HG03469 (cell line): ENCODE results near the gene NUMB.
"Not testable (repeated sequence)": the region's sequence is repeated elsewhere in the genome, so short reads cannot be mapped to it uniquely, and the experiment has no call there.

Experiments
- ATAC-seq: cut with Tn5 transposase; IDR thresholded peaks from one replicate; pipeline ENCODE4 v1.9.1; 2021; ENCODE audit warnings: mild to moderate bottlenecking, moderate library complexity, moderate number of reproducible peaks; ENCODE audit not compliant: unreplicated experiment

Gene NUMB

GRCh38 chr14:73424453-73424852 is 33.9 kb downstream of the NUMB start:
- ATAC-seq, result no peak

GRCh38 chr14:73423092-73423491 is 35.3 kb downstream of the NUMB start:
- not testable (repeated sequence) for ATAC-seq

GRCh38 chr14:73422515-73422914 is 35.8 kb downstream of the NUMB start:
- ATAC-seq, result no peak

GRCh38 chr14:73418227-73418626 is 40.1 kb downstream of the NUMB start:
- ATAC-seq, result no peak

GRCh38 chr14:73406248-73406647 is 52.1 kb downstream of the NUMB start:
- ATAC-seq, result not testable (repeated sequence)

GRCh38 chr14:73403181-73403752 is 55.1 kb downstream of the NUMB start:
- ATAC-seq, result no peak

GRCh38 chr14:73402579-73402978 is 55.8 kb downstream of the NUMB start:
- no peak for ATAC-seq

GRCh38 chr14:73397810-73398209 is 60.5 kb downstream of the NUMB start:
- ATAC-seq, result no peak

- ATAC-seq, result no peak
Measured at GRCh38 chr14:73394317-73394716, 64.0 kb downstream of the NUMB start.

- no peak for ATAC-seq
Measured at GRCh38 chr14:73393375-73393774, 65.0 kb downstream of the NUMB start.

- no peak for ATAC-seq
Measured at GRCh38 chr14:73392329-73393257, 65.8 kb downstream of the NUMB start.

GRCh38 chr14:73387860-73388259 is 70.5 kb downstream of the NUMB start:
- not testable (repeated sequence) for ATAC-seq

- no peak for ATAC-seq
Measured at GRCh38 chr14:73386342-73386741, 72.0 kb downstream of the NUMB start.

GRCh38 chr14:73385021-73385420 is 73.3 kb downstream of the NUMB start:
- ATAC-seq, result not testable (repeated sequence)

- no peak for ATAC-seq
Measured at GRCh38 chr14:73383356-73383755, 75.0 kb downstream of the NUMB start.

GRCh38 chr14:73381380-73382013 is 76.8 kb downstream of the NUMB start:
- ATAC-seq, result no peak

GRCh38 chr14:73376585-73376984 is 81.8 kb downstream of the NUMB start:
- ATAC-seq, result no peak

- no peak for ATAC-seq
Measured at GRCh38 chr14:73375861-73376260, 82.5 kb downstream of the NUMB start.

GRCh38 chr14:73374218-73374617 is 84.1 kb downstream of the NUMB start:
- ATAC-seq, result no peak

GRCh38 chr14:73372529-73372928 is 85.8 kb downstream of the NUMB start:
- ATAC-seq, result no peak

GRCh38 chr14:73370561-73370960 is 87.8 kb downstream of the NUMB start:
- ATAC-seq, result no peak

- no peak for ATAC-seq
Measured at GRCh38 chr14:73369428-73369827, 88.9 kb downstream of the NUMB start.
